ENCODE results near the gene RCN2.

- TF ChIP-seq CTCF (conservative IDR thresholded peaks at IDR 0.05) (no peak), ZFX (IDR thresholded peaks at IDR 0.05) (no peak)
These were observed 46.3 kb upstream of the RCN2 start for GRCh38 chr15:76885212-76885611.
